ENCODE data around the gene LHFPL6. TPM values are rescaled to one million over a fixed set of nuclear protein-coding genes. Genes with fewer than 3 reads are reported as not detected.

The LHFPL6 gene
- total RNA-seq, 1 donor from 2014 or later, result 37.7 TPM

DNA sequence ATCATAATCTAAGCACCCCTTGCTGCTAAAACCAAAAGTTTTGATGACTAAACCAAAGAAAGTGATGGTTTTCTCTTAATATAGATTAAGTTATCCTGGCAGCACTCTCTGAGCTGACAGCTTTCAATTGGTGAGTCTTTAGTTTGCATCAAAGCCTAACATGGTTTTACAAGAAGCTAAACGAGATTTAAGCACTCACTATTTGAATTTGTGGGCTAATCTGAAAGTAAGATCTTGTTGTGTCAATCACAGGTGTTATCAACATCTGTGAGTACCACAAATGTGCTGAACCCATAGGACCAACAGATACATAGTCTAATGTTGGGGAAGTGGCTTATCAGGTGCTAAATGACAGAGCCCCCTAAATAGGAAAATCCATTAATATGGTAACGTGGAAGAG is 223.9 kb downstream of the LHFPL6 start:
- Mint-ChIP-seq H3K4me1 (peaks cover 13% of the 10 kb centered on the region), H3K36me3 (ENCODE audit: low read depth) (peaks cover 5% of the 10 kb centered on the region), H3K27me3 (ENCODE audit: low read depth) (no peaks in the 10 kb centered on the region), H3K27ac (ENCODE audit: unreplicated experiment) (no peak overlapping the region), H3K4me3 (no peak overlapping the region), H3K9me3 (peaks cover 4% of the 10 kb centered on the region)
- TF ChIP-seq, protein P1, sequence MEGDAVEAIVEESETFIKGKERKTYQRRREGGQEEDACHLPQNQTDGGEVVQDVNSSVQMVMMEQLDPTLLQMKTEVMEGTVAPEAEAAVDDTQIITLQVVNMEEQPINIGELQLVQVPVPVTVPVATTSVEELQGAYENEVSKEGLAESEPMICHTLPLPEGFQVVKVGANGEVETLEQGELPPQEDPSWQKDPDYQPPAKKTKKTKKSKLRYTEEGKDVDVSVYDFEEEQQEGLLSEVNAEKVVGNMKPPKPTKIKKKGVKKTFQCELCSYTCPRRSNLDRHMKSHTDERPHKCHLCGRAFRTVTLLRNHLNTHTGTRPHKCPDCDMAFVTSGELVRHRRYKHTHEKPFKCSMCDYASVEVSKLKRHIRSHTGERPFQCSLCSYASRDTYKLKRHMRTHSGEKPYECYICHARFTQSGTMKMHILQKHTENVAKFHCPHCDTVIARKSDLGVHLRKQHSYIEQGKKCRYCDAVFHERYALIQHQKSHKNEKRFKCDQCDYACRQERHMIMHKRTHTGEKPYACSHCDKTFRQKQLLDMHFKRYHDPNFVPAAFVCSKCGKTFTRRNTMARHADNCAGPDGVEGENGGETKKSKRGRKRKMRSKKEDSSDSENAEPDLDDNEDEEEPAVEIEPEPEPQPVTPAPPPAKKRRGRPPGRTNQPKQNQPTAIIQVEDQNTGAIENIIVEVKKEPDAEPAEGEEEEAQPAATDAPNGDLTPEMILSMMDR (conservative IDR thresholded peaks at IDR 0.05), result no peak
- DNase-seq (ENCODE audit: low read depth, low spot score), result no peak

- Mint-ChIP-seq H3K4me1 (peaks cover 10% of the 10 kb centered on the region), H3K36me3 (ENCODE audit: low read depth) (peaks cover 5% of the 10 kb centered on the region), H3K4me3 (no peak overlapping the region), H3K9me3 (peaks cover 4% of the 10 kb centered on the region), H3K27ac (ENCODE audit: unreplicated experiment) (no peak overlapping the region), H3K27me3 (ENCODE audit: low read depth) (no peaks in the 10 kb centered on the region)
- TF ChIP-seq, protein P1 (conservative IDR thresholded peaks at IDR 0.05), result no peak
- DNase-seq (ENCODE audit: low read depth, low spot score), result no peak
Observed at GRCh38 chr13:39378306-39378705, 224.7 kb downstream of the LHFPL6 start.

DNA sequence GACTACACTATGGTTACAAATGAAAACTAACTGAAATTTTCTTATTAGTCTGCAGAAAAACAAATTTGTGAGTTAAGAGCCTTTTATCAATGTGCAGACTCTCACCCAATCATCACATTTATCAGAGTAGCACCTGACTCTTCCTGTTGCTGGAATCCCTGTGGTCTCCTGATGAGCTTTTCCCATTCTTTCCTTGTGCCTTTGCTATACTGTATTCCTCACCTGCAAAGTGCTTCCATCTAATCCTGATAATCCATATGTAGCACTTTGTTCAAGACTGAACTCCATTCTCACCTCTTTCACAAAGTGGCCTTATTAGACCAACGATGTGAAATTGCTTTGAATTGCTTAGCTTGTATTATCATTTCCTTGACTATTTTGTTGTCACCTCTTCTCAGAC is 225.3 kb downstream of the LHFPL6 start:
- no peak overlapping the region for H3K27ac Mint-ChIP-seq (ENCODE audit: unreplicated experiment)
- peaks cover 5% of the 10 kb centered on the region for H3K36me3 Mint-ChIP-seq (ENCODE audit: low read depth)
- DNase-seq (ENCODE audit: low read depth, low spot score), result no peak
- H3K4me1 Mint-ChIP-seq, result peaks cover 13% of the 10 kb centered on the region
- H3K4me3 Mint-ChIP-seq, result no peak overlapping the region
- TF ChIP-seq, protein P1 (conservative IDR thresholded peaks at IDR 0.05), result no peak
- H3K27me3 Mint-ChIP-seq (ENCODE audit: low read depth), result no peaks in the 10 kb centered on the region
- H3K9me3 Mint-ChIP-seq, result peaks cover 4% of the 10 kb centered on the region

DNA sequence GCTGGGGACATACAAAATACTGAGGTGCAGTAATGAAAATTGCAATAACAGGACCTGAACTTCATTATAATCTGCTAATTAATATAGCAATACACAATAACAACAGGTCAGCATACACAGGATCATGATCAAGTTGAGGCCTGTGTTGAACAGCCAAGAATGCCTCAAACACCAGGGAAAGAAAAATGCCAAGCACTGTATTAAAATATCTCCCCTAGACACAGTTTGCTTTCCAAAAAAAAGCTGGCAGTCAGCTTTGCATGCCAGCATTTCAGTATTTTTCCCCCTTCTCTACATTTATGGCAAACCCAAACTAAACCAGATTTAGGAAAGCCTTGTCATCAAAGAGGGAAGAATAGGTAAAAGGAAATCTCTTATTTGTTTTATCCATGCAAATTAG is 226.9 kb downstream of the LHFPL6 start:
- Mint-ChIP-seq H3K27ac (ENCODE audit: unreplicated experiment) (no peak overlapping the region), H3K4me3 (no peak overlapping the region), H3K36me3 (ENCODE audit: low read depth) (peaks cover 3% of the 10 kb centered on the region), H3K27me3 (ENCODE audit: low read depth) (no peaks in the 10 kb centered on the region), H3K9me3 (peaks cover 2% of the 10 kb centered on the region), H3K4me1 (peaks cover 26% of the 10 kb centered on the region)
- no peak for DNase-seq (ENCODE audit: low read depth, low spot score)
- TF ChIP-seq, protein P1 (conservative IDR thresholded peaks at IDR 0.05), result no peak

DNA sequence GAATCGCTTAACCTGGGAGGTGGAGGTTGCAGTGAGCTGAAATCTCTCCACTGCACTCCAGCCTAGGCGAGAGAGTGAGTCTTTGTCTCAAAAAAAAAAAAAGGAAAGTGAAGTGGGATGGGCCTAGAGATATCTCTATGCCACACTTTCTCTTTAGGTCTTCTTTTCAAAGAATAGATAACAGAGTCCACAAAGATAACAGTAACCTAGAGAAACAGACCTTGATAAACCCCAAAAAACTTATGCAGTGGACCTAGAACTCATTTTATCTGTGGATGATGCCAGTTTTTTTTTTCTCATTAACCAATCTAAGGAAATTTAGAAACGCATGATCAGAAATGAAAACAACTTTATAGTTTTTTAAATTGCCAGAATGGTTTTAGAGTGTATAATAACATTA is 227.4 kb downstream of the LHFPL6 start:
- H3K27me3 Mint-ChIP-seq (ENCODE audit: low read depth), result no peaks in the 10 kb centered on the region
- H3K4me3 Mint-ChIP-seq, result no peak overlapping the region
- peaks cover 31% of the 10 kb centered on the region for H3K4me1 Mint-ChIP-seq
- no peak overlapping the region for H3K27ac Mint-ChIP-seq (ENCODE audit: unreplicated experiment)
- TF ChIP-seq, protein P1 (conservative IDR thresholded peaks at IDR 0.05), result no peak
- H3K9me3 Mint-ChIP-seq, result peaks cover 2% of the 10 kb centered on the region
- peaks cover 3% of the 10 kb centered on the region for H3K36me3 Mint-ChIP-seq (ENCODE audit: low read depth)
- DNase-seq (ENCODE audit: low read depth, low spot score), result no peak

GRCh38 chr13:39374741-39375189 is 228.2 kb downstream of the LHFPL6 start:
- Mint-ChIP-seq H3K4me1 (peaks cover 34% of the 10 kb centered on the region), H3K4me3 (no peak overlapping the region), H3K27me3 (ENCODE audit: low read depth) (no peaks in the 10 kb centered on the region), H3K36me3 (ENCODE audit: low read depth) (peaks cover 3% of the 10 kb centered on the region), H3K9me3 (no peaks in the 10 kb centered on the region), H3K27ac (ENCODE audit: unreplicated experiment) (no peak overlapping the region)
- DNase-seq (ENCODE audit: low read depth, low spot score), result no peak
- TF ChIP-seq, protein P1 (conservative IDR thresholded peaks at IDR 0.05), result no peak

Measured in neural crest cell (in vitro differentiated cells).